GM12878 (cell line): Measurements from ENCODE around the gene UQCRQ. TPM values are rescaled to one million over a fixed set of nuclear protein-coding genes. Genes with fewer than 3 reads are reported as not detected.

ENCODE experiments used
- ATAC-seq: fragments of 200-7000 bp; cut with Tn5 transposase; 3 replicates; pipeline ENCODE4 v1.9.1; 2020; ENCODE audit warnings: mild to moderate bottlenecking, moderate library complexity
- BruUV-seq: library from RNA; stranded (reverse); fragments of 400-500 nt; replicated peaks from 2 replicates; lab custom pipeline; 2021; lab: Mats Ljungman, UMichigan
- CTCF ChIA-PET: fragments of 300-600 bp; sonication (Branson Sonifier 250); formaldehyde crosslinking; extraction: SDS; loops from one replicate; lab custom pipeline; 2021; ENCODE audit warnings: inconsistent platforms; lab: Yijun Ruan, JAX
- POLR2A ChIA-PET: fragments of 350-600 bp; formaldehyde crosslinking; extraction: SDS; loops from one replicate; lab custom pipeline; 2021; ENCODE audit warnings: inconsistent platforms; lab: Charles Lee
- RAD21 ChIA-PET: fragments of 300-600 bp; sonication (Branson Sonifier 250); formaldehyde crosslinking; loops from one replicate; lab custom pipeline; 2023; ENCODE audit warnings: antibody characterized with exemption; ENCODE audit not compliant: unreplicated experiment; lab: Charles Lee
- SMC1A ChIA-PET: fragments of 300-600 bp; sonication (Branson Sonifier 250); formaldehyde crosslinking; loops from one replicate; lab custom pipeline; 2023; ENCODE audit not compliant: unreplicated experiment, uncharacterized antibody; lab: Charles Lee
- DNase-seq: peaks from one replicate; pipeline ENCODE4 v3.0.0-alpha.2; 2011; ENCODE audit warnings: low read depth, low spot score
- FAIRE-seq: peaks from 3 replicates; lab custom pipeline; 2011; peaks lifted over from hg19 to GRCh38; lab: Jason Lieb, UNC
- H2AFZ ChIP-seq: 2 replicates; pipeline ENCODE4 v1.6.0; 2011; ENCODE audit warnings: low read depth, low read length, control low read depth; ENCODE audit not compliant: control insufficient read depth
- H3K27ac ChIP-seq: 2 replicates; pipeline ENCODE4 v1.5.1; 2011; ENCODE audit warnings: control low read depth; ENCODE audit not compliant: control insufficient read depth, insufficient read depth
- H3K27me3 ChIP-seq, 2 experiments: replicated peaks in 1 of 2; 2 replicates each; pipeline versions ENCODE4 v1.6.0 to v1.6.1; 2011; ENCODE audit warnings: low read length in 1 of 2; ENCODE audit not compliant: control insufficient read depth in 2 of 2, insufficient read depth in 2 of 2
- H3K36me3 ChIP-seq, 2 experiments: 2 replicates each; pipeline ENCODE4 v1.5.1; 2011; ENCODE audit warnings: low read length in 1 of 2; ENCODE audit not compliant: control insufficient read depth in 2 of 2, insufficient read depth in 2 of 2
- H3K4me1 ChIP-seq: 2 replicates; pipeline ENCODE4 v1.6.1; 2011; ENCODE audit warnings: mild to moderate bottlenecking, low read length, moderate library complexity, mixed read lengths; ENCODE audit not compliant: control insufficient read depth, insufficient read depth
- H3K4me2 ChIP-seq: 2 replicates; pipeline ENCODE4 v1.6.0; 2011; ENCODE audit warnings: control low read depth; ENCODE audit not compliant: control insufficient read depth, insufficient read depth
- H3K4me3 ChIP-seq: fragments of 200-600 bp; sonication (generic); 2 replicates; pipeline ENCODE4 v1.5.1; 2016
- H3K79me2 ChIP-seq: 2 replicates; pipeline ENCODE4 v1.6.0; 2011; ENCODE audit warnings: low read length; ENCODE audit not compliant: control insufficient read depth, insufficient read depth
- H3K9ac ChIP-seq: 2 replicates; pipeline ENCODE4 v1.8.0; 2011; ENCODE audit warnings: low read length, control low read depth, mixed read lengths; ENCODE audit not compliant: control insufficient read depth, insufficient read depth
- H3K9me3 ChIP-seq: replicated peaks from 3 replicates; pipeline ENCODE4 v1.5.1; 2011; ENCODE audit warnings: mild to moderate bottlenecking, low read length; ENCODE audit not compliant: control insufficient read depth, insufficient read depth
- H4K20me1 ChIP-seq: 2 replicates; pipeline ENCODE4 v1.6.0; 2011; ENCODE audit not compliant: control insufficient read depth, insufficient read depth
- BMI1 ChIP-seq: fragments of 450-650 bp; IDR thresholded peaks from 2 replicates; pipeline ENCODE4 v1.6.1; 2016; ENCODE audit warnings: mild to moderate bottlenecking, moderate library complexity, borderline replicate concordance
- FOXK2 ChIP-seq: fragments of 450-650 bp; IDR thresholded peaks from 2 replicates; pipeline ENCODE4 v1.6.1; 2017; ENCODE audit warnings: mild to moderate bottlenecking, moderate library complexity
- HDAC6 ChIP-seq: fragments of 200-600 bp; sonication (generic); IDR thresholded peaks from one replicate; pipeline ENCODE4 v1.8.0; 2017; ENCODE audit warnings: antibody characterized with exemption; ENCODE audit not compliant: unreplicated experiment
- KLF5 ChIP-seq: fragments of 450-650 bp; IDR thresholded peaks from 2 replicates; pipeline ENCODE4 v1.6.1; 2014; ENCODE audit warnings: mild to moderate bottlenecking; ENCODE audit not compliant: partially characterized antibody
- MLLT1 ChIP-seq: fragments of 450-650 bp; IDR thresholded peaks from 2 replicates; pipeline ENCODE4 v1.6.1; 2016; ENCODE audit warnings: mild to moderate bottlenecking
- RELB ChIP-seq: fragments of 450-650 bp; IDR thresholded peaks from 2 replicates; pipeline ENCODE4 v1.6.1; 2017; ENCODE audit warnings: low read depth, mild to moderate bottlenecking, moderate library complexity
- SMAD1 ChIP-seq: fragments of 450-650 bp; IDR thresholded peaks from 2 replicates; pipeline ENCODE4 v1.6.1; 2018; ENCODE audit warnings: mild to moderate bottlenecking, low read depth; ENCODE audit not compliant: partially characterized antibody
- SREBF2 ChIP-seq: IDR thresholded peaks from 2 replicates; pipeline ENCODE4 v1.6.1; 2012; ENCODE audit warnings: mild to moderate bottlenecking, low read length
- TCF3 ChIP-seq: IDR thresholded peaks from 2 replicates; pipeline ENCODE4 v1.6.1; 2012; ENCODE audit warnings: low read depth, mild to moderate bottlenecking, low read length, borderline replicate concordance; ENCODE audit not compliant: insufficient read depth
- WRNIP1 ChIP-seq: IDR thresholded peaks from 2 replicates; pipeline ENCODE4 v1.6.1; 2011; ENCODE audit warnings: low read depth, low read length, improper control_type of control experiment, borderline replicate concordance
- ZNF24 ChIP-seq: fragments of 450-650 bp; IDR thresholded peaks from 2 replicates; pipeline ENCODE4 v1.6.1; 2017; ENCODE audit warnings: antibody characterized with exemption, mild to moderate bottlenecking
- whole genome bisulfite sequencing: methylation state at CpG from one replicate; pipeline ENCODE4 v1.1.6; 2016; ENCODE audit warnings: low lambda C conversion rate; ENCODE audit not compliant: insufficient replicate concordance, insufficient coverage; ENCODE audit errors: missing lambda C conversion rate; 5-methylcytosine and 5-hydroxymethylcytosine counted together
- in situ Hi-C: fragments of 300-500 bp; cut with MboI; formaldehyde crosslinking; loops from 9 replicates; pipeline ENCODE4 v1.14.3; 2018; ENCODE audit warnings: mixed read lengths
- intact Hi-C: fragments of 100-400 bp; cut with micrococcal nuclease; formaldehyde crosslinking; loops from one replicate; pipeline ENCODE4 v1.14.2; 2022; ENCODE audit not compliant: unreplicated experiment
- polyA plus RNA-seq, 11 experiments: library from polyadenylated mRNA; depleted of rRNA in 4 of 11; unstranded in 6 of 11; stranded (reverse) in 5 of 11; fragments of >200 nt; fragmentation: Nextera tagmentation in 4 of 11; fragmentation: Illumina TruSeq in 1 of 11; extraction: Ambion mirVana in 4 of 11; extraction: Trizol in 1 of 11; gene quantifications; 1 replicate in 1 of 11; 2 replicates in 10 of 11; pipeline versions ENCODE4 v1.2.1 to v1.2.3, GENCODE V29; 2011 to 2016; ENCODE audit warnings: inconsistent platforms in 2 of 11, missing spikeins in 2 of 11, low read depth in 1 of 11
- total RNA-seq, 4 experiments: library from RNA; depleted of rRNA in 3 of 4; stranded (reverse); fragments of >200 nt in 3 of 4; fragmentation: Illumina TruSeq in 1 of 4; extraction: Trizol in 1 of 4; gene quantifications; 2 replicates each; pipeline versions ENCODE4 v1.2.1 to v1.2.3, GENCODE V29; 2013 to 2021
- TF ChIP-seq, protein P1 (sequence below): IDR thresholded peaks from 2 replicates; pipeline ENCODE4 v1.6.1; 2012; ENCODE audit warnings: mild to moderate bottlenecking, low read depth, low read length
- TF ChIP-seq, protein P2 (sequence below): IDR thresholded peaks from 2 replicates; pipeline ENCODE4 v1.6.1; 2012; ENCODE audit warnings: low read depth, low read length, improper control_type of control experiment

UQCRQ gene
- total and polyA plus RNA-seq, 10 of the 15 experiments (the other 5 are each of a cell fraction or from before 2014, with no cell fraction given) = 121 to 1,579 (median 408) TPM

DNA sequence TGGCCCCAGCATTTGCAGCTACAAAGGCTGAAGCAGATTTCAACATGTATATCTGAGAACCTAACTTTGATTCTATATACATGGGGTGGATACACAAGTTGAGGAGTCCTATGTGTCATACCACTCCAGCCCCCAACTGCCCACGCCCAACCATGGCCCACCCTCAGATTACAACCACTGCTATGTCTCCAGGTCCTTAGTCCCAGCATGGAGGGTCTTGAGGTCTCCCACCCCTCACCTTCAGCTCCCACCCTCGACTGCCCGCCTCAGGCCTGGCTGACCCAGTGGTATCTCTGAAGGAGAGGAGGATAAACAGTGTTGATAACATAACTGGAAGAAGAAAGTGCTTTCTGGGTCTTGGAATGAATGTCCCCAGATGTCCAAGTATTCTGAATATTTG is 45.1 kb upstream of the UQCRQ start (continued):
- TF ChIP-seq, protein P1, sequence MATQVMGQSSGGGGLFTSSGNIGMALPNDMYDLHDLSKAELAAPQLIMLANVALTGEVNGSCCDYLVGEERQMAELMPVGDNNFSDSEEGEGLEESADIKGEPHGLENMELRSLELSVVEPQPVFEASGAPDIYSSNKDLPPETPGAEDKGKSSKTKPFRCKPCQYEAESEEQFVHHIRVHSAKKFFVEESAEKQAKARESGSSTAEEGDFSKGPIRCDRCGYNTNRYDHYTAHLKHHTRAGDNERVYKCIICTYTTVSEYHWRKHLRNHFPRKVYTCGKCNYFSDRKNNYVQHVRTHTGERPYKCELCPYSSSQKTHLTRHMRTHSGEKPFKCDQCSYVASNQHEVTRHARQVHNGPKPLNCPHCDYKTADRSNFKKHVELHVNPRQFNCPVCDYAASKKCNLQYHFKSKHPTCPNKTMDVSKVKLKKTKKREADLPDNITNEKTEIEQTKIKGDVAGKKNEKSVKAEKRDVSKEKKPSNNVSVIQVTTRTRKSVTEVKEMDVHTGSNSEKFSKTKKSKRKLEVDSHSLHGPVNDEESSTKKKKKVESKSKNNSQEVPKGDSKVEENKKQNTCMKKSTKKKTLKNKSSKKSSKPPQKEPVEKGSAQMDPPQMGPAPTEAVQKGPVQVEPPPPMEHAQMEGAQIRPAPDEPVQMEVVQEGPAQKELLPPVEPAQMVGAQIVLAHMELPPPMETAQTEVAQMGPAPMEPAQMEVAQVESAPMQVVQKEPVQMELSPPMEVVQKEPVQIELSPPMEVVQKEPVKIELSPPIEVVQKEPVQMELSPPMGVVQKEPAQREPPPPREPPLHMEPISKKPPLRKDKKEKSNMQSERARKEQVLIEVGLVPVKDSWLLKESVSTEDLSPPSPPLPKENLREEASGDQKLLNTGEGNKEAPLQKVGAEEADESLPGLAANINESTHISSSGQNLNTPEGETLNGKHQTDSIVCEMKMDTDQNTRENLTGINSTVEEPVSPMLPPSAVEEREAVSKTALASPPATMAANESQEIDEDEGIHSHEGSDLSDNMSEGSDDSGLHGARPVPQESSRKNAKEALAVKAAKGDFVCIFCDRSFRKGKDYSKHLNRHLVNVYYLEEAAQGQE = no peak

GRCh38 chr5:132821791-132822190 is 44.7 kb upstream of the UQCRQ start:
- no peak overlapping the region for H2AFZ ChIP-seq
- CTCF ChIA-PET = interaction anchor here (0.6 to 7.7 kb wide), 12 partner anchors 14 to 320 kb away, joined by 3 to 159 read pairs (median 25); partner anchors contain the start of gene CCNI2
- no peak overlapping the region for H3K27ac ChIP-seq
- no peak overlapping the region for H3K4me3 ChIP-seq
- no peaks in the 10 kb centered on the region; the same call in 1 of the 2 replicates for H3K4me1 ChIP-seq
- 100% methylated on average over 1 of the region's 1 CpG for WGBS
- H3K36me3 ChIP-seq = no peaks in the 10 kb centered on the region
- H3K79me2 ChIP-seq = no peaks in the 10 kb centered on the region
- DNase-seq = no peak
- peaks cover 0 to 2% of the 10 kb centered on the region in 2 experiments; a peak in 3 of 4 replicates for H3K27me3 ChIP-seq
- no peak for TF ChIP-seq KLF5
- TF ChIP-seq HDAC6 = no peak
- no peak for TF ChIP-seq BMI1
- TF ChIP-seq TCF3 = no peak
- TF ChIP-seq SREBF2 = no peak
- no peak for TF ChIP-seq RELB
- no peak for TF ChIP-seq WRNIP1
- TF ChIP-seq, protein P2, sequence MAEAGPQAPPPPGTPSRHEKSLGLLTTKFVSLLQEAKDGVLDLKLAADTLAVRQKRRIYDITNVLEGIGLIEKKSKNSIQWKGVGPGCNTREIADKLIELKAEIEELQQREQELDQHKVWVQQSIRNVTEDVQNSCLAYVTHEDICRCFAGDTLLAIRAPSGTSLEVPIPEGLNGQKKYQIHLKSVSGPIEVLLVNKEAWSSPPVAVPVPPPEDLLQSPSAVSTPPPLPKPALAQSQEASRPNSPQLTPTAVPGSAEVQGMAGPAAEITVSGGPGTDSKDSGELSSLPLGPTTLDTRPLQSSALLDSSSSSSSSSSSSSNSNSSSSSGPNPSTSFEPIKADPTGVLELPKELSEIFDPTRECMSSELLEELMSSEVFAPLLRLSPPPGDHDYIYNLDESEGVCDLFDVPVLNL = no peak
- TF ChIP-seq FOXK2 = no peak
- TF ChIP-seq MLLT1 = no peak
- TF ChIP-seq SMAD1 = no peak
- no peak for TF ChIP-seq ZNF24
- ATAC-seq = no peak
- no peak overlapping the region for H3K4me2 ChIP-seq
- H4K20me1 ChIP-seq = no peaks in the 10 kb centered on the region
- SMC1A ChIA-PET = interaction anchor here (0.7 to 10.9 kb wide), 7 partner anchors 13 to 315 kb away, joined by 3 to 129 read pairs (median 55); no protein-coding TSS in a partner anchor
- no peaks in the 10 kb centered on the region for H3K9me3 ChIP-seq
- intact Hi-C loops (loop anchor here (2.0 to 5.0 kb wide), 4 partner anchors 71 to 321 kb away; partner anchors contain the start of gene KIF3A), in situ Hi-C loops (loop anchor here (10.0 kb wide), 1 partner anchor 297 kb away; no protein-coding TSS in a partner anchor)
- RAD21 ChIA-PET = interaction anchor here (1.5 to 7.7 kb wide), 7 partner anchors 13 to 321 kb away, joined by 3 to 106 read pairs (median 30); partner anchors contain the start of gene CCNI2
- no peak overlapping the region for H3K9ac ChIP-seq
- no TSS peak for BruUV-seq
- POLR2A ChIA-PET = interaction anchor here (6.2 kb wide), 1 partner anchor 15 kb away, joined by 41 read pairs; no protein-coding TSS in a partner anchor
- no peak for FAIRE-seq
